ENCODE measurements around the gene ADPGK.
"Not testable (repeated sequence)": the region's sequence is repeated elsewhere in the genome, so short reads cannot be mapped to it uniquely, and the experiment has no call there.

ADPGK gene

DNA sequence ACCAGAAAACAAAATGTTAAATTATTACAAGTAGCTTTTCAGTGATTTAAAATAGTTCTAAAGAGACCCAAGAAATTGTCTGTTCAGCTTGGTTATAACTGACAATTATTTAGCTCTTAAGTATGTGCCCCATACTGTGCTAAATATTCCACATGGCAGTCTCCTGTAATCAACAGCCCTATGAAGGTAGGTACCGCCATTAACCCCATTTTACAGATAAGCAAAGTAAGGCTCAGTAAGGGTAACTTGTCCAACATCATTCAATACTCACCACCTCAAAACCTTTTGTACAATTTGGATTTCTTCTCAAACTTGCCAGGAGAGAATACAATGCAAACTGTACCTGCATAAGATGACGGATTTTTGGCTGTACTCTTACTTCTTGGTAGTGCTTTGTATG is 33.9 kb downstream of the ADPGK start:
- DNase-seq (ENCODE audit: low spot score), result no peak

DNA sequence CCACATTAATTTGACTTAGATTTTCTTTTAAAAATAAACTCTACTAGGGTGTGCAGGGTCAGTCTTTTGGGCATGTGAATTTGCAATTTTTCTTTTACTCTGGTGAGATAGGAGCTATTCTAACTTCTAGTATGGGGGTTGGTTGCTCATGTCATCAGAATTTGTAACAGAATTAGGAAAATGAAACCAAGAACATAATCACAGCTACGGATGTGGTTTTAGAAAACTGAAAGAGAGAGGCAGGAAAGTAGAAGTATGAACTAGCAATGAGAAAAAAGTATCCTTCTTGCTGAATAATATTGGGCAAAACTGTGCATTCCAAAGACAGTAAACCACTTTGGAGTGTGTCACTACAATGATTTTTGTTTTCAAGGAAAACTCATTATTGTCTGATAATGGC is 43.3 kb downstream of the ADPGK start:
- no peak for DNase-seq (ENCODE audit: low spot score)

DNA sequence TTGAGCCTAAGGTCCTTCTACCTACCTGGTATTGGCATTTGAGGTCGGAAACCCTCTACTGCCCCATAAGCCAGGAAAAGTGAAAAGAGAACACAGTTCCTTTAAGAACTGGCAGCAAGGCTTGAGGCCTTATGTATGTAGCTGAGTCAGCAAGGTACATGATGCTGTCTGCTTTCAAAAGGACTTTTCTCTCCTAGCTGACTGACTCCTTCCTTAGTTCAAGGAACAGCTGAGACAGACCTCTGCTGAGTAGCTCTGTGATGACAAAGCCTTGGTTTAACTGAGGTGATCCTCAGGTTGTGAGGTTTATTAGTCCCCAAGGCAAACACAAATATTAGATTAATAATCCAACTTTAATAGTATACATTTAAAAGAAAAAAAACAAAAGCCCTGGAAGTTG is 45.8 kb downstream of the ADPGK start:
- no peak for DNase-seq (ENCODE audit: low spot score)

DNA sequence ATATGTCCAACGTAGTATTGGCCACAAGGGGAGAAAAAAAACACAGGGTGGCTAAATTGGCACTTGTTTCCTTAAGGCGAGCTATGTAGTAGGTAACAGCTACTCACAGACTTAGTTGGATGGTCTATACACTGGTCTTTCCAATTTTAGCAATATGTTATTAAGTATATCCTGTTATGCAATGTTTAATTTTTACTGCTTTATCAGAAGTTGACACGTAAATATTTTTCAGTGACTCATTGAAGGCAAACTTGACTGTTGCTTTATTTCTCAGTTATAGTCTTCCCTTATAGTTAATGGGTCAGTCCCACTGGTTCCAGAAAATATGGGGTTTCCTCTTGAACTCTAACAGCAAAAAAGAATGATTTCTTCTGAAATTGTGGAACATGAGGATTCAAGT is 46.5 kb downstream of the ADPGK start:
- DNase-seq (ENCODE audit: low spot score), result no peak

DNA sequence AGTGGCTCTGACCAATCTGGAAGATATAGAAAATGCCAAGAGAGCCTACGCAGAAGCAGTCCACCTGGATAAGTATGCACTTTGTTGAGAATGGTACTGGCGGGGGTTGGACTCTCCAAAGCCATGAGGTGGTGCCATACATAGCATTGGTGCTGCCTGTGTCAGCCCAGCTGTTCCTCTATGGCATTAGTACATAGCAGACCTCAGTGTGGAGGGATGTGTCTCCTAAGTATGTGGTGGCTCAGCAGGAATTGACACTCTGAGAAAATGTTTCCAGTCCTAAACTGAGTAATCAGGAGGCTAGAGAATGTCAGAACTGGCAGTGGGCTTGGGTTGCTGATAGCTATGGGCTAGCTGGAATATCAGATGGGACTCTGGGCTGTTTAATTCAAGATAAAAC is 48.4 kb downstream of the ADPGK start:
- DNase-seq (ENCODE audit: low spot score), result no peak

DNA sequence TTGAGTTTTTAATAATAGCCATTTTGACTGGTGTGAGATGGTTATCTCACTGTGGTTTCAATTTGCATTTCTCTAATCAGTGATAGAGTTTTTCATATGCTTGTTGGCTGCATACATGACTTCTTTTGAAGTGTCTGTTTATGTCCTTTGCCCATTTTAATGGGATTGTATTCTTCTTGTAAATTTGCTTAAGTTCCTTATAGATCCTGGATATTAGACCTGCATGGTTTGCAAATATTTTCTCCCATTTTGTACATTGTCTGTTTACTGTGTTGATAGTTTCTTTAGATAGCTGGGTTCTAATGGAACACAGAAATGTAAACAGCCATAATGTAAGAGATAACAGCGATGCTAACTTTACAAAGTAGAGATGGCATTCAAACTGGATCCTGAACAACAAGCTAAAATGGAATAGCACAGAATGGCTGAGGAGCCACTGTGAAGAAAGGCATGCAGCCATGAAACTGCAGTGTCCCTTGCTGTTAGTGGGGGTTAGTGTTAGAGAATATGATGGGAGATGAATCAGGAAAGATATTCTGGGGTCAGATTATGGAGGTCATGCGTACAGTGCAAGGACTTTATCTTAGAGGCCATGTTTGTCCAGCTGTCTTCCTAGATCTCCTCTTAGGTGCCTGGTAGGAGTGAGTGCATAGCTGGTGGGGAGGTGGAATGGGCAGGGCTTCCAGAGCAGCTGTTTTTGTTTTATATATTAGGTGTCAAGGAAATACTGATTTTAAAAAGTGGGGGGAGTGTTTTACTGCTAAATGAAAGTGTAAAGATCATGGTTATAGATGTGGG is 49.4 kb downstream of the ADPGK start:
- no peak for DNase-seq (ENCODE audit: low spot score)

DNA sequence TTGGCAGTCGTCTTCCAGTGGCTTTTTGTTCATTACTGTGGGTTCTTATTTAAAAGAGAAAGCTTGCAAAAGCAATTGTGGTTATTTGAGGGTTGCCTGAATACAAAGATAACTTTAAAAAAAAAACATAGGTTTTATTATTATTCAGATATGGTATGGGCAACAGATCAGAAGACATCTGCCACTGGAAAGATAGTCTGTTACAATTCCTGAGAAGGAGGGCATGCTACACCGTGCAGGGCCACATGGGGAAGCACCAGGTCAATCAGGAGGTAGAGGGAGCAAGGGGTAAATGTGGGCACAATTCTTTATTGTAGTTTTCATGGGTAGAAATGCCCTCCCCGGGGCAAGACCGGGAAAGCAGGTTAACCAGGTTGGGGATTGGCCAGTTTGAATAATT is 51.0 kb downstream of the ADPGK start:
- no peak for DNase-seq (ENCODE audit: low spot score)

DNA sequence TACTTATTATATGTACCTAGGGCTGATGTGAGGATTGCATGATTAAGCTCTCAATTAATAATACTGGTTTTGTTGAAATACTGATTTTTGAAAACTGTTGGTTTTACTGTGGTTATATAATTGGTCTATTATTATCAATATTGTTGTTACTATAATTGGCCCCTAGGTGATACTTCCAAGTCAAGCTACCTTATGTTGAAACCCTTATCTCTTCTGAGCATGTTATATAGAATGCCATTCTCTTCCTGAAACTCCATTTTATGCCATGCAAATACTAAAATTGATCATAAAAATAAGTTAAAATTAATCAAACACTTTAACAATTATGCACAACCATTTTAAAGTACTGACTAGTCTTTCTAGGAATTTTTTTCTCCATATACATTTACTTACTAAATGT is 51.5 kb downstream of the ADPGK start:
- no peak for DNase-seq (ENCODE audit: low spot score)

DNA sequence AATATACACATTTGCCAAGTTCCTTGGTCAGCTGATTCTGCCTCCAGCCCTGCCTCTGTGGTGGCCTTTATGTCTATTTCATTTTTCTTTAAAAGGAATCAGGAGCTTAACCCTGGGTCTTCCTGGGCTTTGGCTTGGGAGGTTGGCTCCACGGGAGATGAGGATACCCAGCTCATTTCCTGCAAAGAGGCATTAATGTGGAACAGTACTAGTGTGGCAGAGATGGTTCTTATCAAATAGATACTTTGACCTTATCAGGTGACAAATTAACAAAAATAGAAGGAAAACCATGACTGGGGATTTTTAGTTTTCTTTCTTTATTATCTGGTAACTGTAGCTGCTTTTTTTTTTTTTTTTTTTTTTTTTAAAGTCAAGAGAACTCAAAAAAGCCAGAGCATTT is 54.7 kb downstream of the ADPGK start:
- no peak for DNase-seq (ENCODE audit: low spot score)

DNA sequence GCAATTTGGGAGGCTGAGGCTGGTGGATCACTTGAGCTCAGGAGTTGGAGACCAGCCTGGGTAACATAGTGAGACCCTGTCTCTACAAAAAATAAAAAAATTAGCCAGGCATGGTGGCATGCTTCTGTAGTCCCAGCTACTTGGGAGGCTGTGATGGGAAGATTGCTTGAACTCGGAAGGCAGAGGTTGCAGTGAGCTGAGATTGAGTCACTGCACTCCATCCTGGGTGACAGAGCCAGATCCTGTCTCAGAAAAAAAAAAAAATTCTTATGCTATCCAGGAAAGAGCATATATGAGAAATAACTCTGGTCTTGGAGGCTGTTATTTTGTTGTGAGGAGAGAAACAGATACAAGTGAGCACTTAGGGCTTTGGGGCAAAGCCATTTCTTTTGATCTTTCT is 55.3 kb downstream of the ADPGK start:
- not testable (repeated sequence) for DNase-seq (ENCODE audit: low spot score)

DNA sequence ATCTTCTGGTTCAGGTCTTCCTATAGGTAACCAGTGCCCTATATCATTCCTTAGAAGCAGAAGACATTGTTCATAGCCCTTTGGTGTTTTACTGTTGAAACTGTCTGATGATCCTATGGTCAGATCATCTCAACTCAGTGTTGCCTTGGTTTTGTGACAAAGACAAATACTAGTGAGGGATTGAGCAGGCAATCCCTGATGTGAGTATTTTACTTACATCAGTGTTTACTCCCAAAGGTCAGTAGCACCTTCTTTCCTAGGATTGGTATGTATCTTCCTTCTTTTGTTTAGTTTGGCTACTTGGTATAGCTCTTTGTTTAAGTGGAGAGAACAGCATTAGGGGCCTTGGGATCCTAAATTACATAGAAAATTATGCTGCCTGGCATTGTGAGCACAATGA is 56.4 kb downstream of the ADPGK start:
- no peak for DNase-seq (ENCODE audit: low spot score)

DNA sequence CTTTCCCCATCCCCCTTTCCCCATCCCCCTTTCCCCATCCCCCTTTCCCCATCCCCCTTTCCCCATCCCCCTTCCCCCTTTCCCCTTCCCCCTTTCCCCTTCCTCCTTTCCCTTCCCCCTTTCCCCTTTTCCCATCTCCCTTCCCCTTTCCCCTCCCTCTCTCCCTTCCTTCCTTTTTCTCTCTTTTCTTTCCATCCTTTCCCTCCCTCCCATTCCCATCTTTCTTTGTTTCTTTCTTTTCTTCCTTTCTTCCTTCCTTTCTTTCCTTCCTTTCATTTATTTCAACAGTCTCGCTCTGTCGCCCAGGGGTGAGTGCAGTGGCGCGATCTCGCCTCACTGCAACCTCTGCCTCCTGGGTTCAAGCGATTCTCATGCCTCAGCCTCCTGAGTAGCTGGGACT is 57.7 kb downstream of the ADPGK start:
- DNase-seq (ENCODE audit: low spot score), result not testable (repeated sequence)

DNA sequence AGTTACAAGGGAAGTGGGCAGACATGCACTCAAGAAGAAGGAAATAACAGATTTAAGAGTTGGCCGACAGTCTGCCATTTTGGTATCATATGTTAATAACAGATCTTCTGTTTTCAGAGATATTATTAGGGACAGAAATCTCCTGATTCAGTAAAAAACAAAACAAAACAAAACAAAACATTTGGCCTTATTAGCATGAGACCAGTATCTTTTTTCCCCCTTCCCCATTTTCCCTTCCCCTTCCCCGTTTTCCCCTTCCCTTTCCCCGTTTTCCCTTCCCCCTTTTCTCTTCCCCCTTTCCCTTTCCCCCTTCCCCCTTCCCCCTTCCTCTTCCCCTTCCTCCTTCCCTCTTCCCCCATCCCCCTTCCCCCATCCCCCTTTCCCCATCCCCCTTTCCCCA is 58.1 kb downstream of the ADPGK start:
- DNase-seq (ENCODE audit: low spot score), result no peak

DNA sequence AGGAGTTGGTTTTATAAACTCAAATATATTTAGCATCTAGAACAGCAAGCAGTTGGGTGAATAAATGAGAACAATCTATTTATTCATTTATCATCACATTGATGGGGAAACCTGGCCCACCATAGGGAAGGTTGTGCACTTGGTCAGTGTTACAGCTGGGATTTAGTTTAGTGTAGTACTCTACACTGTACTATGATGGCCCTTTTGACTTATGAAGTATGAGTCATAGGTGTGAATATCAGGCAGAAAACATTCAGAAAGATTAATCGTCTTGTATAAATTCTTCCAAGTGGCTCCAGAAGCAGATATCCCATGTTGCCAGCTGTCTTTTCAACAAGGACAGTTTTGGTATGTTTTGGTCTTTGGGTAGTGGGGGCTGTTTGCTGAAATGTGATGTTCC is 59.5 kb downstream of the ADPGK start:
- DNase-seq (ENCODE audit: low spot score), result peak; percentile 4

DNA sequence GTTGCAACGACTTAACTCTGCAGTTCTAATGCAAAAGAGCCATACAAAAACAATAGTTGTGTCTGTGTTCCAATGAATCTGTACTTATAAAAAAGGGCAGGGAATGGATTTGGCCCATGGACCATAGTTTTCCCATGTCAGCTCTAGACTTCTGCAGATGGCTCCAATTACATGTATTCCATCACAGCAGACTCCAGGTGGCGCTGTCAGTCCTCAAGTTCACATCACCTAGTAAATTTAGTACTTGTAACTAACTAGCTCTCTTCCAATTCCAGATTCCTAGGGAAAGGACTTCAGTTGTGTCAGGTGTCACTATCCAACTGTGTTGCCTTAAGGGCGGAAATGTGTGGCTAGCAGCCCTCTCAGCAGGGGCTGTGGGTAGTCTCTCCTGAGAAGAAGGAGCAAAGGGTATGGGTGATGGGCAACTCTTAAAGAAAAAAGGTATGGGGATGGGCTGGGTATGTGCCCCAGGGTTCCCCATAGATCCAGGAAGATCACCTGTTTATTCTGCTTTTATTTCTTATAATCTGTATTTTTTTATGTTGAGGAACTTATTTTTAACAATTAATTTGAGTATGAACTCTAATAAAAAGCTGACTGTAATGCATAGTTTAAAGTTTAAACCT is 61.4 kb downstream of the ADPGK start:
- DNase-seq (ENCODE audit: low spot score), result peak; percentile 24

DNA sequence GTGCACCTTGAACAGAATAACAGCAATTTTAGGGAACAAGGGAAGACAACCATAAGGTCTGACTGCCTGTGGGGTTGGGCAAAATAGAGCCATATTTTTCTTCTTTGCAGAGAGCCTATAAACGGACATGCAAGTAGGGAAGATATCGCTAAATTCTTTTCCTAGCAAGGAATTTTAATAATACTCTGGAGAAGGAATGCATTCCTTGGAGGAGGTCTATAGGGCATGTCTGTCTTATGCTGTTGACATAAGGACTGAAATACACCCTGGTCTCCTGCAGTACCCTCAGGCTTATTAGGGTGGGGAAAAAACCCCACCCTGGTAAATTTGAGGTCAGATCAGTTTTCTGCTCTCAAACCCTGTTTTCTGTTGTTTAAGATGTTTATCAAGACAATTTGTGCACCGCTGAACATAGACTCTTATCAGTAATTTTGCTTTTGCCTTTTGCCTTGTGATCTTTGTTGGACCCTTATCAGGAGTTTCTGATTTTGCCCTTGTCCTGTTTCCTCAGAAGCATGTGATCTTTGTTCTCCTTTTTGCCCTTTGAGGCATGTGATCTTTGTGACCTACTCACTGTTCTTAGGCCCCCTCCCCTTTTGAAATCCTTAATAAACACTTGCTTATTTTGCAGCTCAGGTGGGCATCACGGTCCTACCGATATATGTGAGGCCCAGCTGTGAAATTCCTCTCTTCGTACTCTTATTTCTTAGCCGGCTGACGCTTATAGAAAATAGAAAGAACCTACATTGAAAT is 74.8 kb downstream of the ADPGK start:
- DNase-seq (ENCODE audit: low spot score), result not testable (repeated sequence)

DNA sequence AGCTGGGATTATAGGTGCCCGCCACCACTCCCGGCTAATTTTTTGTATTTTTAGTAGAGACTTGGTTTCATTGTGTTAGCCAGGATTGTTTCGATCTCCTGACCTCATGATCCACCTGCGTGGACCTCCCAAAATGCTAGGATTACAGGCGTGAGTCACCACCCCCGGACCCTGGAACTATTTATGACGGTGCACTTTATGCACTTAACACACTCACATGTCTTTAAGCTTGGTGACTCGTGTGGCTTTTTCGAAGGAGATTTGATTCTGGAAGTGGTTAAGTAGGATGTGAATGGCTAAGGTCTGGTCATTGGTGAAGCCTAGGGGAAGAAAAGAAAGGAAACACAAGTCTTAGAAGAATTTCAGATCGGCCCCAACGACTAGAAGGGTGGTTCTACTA is 77.3 kb downstream of the ADPGK start:
- DNase-seq (ENCODE audit: low spot score), result no peak
